ENCODE data around the gene NCOA4.

DNA sequence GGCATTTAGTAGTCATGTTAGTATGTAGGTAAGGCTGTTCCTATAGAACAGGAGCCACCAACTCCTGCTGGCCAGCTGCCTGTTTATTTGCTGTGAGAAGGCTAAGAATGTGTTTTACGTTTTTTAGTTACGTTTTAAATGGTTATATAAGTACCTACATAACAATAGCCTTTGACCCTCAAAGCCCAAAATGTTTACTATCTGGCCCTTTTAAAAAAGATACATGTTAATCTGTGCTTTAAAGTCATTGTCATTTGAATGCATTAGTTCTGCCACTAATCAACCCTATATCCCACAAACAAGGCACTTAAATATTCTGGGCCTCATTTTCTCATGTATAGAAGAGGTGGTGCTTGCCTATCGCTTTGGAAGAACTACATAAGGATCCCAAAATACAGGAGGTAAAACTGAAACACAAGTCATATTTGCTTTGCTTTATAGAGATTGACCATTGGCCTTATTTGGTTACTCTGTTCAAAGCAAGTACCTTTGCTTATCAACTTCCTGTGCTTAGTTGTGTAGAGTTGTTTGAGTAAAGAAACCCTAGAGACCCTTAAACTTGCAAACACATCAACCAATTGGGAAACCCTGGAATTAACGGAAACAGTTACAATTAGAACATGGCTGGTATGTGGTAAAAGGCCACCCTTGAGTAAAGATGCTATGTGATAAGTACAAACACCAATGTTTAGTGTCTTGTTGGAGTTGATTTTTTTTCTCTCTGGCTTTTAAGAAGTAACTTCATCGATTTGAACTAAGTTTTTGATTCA lies 32.2 kb downstream of the NCOA4 start:
- TF ChIP-seq CTCF (IDR thresholded peaks at IDR 0.05) (no peak), POLR2A (IDR thresholded peaks at IDR 0.05) (no peak)

Data from body of pancreas (tissue), 4 donors.